NCI-H187 (cell line): ENCODE results near the gene OSBPL6.

ENCODE experiments used
- DNase-seq, 2 experiments: peaks; one replicate each; lab custom pipeline; 2025; lab: John Stamatoyannopoulos, UW

The OSBPL6 gene

DNA sequence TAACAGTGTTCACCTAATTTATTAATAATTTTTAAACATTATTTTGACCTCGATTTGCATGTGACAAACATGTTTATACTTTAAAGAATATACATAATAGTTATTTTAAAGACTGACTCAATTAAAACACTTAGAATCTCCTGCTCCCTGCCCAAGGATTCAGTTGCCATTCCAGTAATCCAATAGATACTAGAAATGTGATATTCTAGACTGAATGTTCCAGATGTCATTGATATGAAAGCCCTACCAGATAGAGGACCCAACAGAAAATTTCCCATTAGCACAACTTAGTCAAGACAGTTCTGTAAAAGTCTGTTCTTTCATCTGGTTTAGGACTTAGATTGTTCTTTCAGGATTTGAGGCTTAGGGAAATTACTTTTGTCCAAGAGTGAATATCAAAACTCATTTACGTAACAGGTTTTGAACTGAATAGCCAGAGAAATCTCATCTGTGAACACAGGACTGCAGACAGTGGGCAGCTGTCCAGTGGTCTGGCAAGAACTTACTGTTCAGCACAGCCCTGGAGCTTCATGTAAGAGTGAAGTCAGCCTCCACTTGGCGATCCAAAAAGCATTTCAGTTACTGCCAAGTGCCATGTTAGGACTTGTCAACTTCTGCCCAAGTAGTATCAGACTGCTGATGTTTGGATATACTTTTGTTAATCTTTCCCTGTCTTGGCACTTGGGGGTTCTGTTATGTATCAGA is 77.5 kb downstream of the OSBPL6 start:
- DNase-seq, result no peak

DNA sequence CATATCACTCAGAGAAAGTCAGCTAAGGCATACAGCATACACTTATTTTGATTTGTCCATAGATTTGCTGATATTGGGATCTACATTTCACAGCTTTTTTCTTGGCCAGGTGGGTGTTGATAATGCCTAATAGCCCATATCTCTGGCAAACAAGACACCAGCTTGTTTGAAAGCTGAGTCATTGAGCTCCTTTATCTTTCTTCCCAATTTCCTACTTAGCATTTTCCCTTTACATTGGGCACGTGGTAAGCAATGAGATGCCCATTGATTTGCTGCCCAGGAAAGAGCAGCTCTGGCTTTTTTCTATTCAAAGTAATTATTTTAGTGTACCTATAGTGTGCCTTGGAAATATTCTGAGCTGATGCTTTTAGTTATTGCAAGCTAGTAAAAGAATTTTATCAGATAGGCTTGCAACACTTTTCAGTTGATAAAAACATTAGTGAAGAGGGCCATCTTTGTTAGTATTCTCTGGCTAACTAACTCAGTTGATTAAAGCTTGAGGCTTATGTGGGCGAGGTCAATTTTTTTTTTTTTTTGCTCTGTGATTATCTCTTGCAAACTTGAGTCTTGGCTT is 79.6 kb downstream of the OSBPL6 start:
- no peak for DNase-seq

DNA sequence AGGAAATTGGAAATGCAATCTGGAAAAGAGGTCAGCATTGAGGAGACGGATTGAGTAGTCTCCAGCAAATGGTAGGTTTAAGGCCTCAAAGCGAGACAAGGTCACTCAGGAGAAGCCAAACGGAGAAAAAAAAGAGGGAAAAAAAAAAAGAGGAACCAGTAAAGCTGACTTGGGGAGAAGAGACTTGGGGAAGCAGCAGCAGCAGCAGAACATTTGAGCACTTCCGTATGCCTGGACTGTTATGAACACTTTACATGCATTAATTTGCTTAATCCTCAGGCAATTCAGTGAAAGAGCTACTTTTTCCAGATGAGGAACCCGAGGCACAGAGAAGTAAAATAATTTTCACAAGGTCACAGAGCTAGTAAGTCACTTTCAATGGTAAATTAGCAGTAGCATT is 81.3 kb downstream of the OSBPL6 start:
- DNase-seq, result no peak

DNA sequence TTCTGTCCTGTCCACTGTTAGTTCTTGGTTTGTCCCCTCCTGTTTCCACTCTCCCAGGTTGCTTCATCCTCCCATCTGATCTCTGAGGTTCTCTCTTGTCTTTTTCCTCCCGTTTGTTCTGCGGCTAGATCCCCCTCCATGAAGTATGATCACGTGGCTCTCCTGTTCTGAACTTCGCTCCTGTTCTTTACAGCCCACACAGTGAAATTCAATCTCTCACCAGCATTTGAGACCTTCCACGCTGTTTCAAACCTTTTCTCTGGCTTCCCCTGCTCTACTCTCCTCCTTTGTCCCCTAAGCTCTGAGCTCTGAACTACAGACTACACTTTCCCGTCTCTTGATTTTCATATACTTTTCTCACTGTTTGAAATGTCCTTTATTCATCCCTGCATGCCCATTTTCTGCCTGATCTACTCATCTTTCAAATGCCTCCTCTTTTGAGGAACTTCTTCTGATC is 83.5 kb downstream of the OSBPL6 start:
- DNase-seq, result no peak

DNA sequence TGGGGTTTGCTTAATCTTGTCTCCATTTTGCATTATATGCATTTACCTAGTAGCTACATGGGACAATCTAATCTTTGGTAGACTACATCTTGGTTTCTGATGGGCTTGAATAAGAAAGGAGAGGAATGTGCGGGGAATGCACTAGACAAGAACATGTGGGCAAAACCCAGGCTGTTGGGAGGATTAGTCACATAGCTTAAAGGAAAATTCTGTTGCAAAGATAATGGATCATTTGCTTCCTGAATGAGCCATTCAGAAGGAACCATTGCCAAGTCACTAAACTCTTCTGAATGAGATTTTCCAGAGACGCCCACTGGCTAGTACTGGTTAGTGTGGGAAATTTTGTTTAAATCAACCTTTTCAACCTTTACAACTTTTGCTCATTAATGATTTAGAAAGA is 84.8 kb downstream of the OSBPL6 start:
- no peak for DNase-seq

DNA sequence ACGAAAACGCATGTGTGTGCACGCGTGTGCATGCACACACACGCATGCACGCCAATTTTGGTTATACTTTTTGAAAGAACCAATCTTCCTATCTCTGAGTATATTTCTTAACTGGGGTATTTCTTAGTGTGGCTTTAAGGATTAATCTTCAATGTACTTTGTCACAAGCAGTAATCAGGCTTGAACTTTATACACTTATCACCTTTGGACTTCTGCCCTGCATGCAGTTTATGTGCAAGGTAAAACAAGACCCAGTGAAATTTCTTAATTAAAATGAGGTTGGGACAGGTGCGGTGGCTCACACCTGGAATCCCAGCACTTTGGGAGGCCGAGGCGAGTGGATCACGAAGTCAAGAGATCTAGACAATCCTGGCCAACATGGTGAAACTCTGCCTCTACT is 85.3 kb downstream of the OSBPL6 start:
- no peak for DNase-seq

DNA sequence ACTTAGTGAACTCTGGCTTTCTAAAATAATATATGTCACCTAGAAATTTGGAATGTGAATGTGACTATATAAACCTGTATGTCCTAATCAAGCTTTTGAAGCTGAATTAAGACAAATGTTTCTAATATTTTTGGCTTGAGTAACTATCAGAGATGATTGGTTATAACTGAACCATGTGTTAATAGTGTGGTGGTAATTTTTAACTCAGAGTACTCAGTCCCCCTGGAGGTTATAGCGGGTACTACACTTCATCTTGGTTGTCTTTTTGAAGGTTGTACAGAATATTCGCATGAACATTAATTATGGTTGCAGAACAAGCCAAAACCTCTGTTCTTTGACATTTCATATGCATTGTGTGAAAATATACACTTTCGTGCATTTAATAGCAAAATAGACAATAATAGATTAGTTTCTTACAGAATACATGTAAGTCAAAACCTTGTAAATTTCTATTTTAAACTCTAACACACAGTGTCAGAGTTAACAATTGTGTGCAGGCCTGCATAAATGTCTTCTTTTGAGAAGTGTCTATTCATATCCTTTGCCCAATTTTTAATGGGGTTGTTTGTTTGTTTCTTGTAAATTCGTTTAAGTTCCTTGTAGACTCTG is 86.0 kb downstream of the OSBPL6 start:
- DNase-seq, result no peak

DNA sequence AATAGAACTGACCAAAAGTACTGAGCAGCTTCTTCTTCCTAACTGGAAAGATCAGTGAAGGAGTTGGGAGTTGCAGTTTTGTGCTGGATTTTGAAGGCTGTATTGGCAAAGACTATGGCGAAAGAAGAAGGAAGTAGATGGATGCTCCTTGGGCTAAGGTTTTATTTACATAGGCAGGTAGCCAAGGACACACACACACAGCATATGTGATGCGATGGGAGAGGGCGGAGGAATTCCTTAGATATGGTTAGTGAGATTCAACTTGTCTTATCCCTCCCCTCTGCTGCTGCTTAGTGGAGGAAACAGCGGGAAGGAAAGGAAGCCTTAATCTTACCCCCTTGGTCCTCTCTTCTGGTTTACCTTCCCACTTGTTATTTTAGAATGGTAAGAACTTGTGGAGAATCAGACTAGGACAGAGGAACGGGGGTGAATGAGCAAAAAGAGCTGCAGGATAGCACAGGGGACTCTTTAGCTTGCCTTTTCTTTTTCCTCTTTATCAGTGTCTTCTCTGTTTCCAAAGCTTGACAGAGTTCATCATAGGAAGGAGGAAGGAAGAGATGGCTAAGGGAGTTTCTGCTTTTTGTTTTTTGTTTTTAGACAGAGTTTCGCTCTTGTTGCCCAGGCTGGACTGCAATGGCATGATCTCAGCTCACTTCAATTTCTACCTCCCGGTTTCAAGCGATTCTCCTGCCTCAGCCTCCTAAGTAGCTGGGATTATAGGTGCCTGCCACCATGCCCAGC is 87.9 kb downstream of the OSBPL6 start:
- DNase-seq, result no peak

DNA sequence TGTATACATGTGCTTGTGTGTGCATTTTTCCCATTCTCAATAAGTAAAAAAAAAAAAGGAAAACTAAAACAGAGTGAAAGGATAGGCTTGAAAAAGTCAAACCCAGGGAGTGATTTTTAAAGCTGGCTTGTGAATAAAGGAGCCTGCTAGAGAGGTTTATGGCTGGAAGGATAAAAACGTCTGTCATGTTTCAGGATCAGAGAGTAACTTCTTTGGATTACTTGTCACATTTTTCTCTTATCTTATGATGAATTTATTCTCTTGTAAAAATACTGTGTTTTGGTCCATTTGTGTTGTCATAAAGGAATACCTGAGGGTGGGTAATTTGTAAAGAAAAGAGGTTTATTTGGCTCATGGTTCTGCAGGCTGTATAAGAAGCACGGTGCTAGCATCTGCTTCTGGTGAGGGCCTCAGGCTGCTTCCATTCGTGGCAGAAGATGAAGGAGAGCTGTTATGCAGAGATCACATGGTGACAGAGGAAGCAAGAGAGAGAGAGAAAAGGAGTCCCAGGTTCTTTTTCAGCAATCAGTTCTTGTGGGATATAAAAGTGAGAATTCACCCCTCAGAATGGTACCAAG is 89.1 kb downstream of the OSBPL6 start:
- no peak for DNase-seq

DNA sequence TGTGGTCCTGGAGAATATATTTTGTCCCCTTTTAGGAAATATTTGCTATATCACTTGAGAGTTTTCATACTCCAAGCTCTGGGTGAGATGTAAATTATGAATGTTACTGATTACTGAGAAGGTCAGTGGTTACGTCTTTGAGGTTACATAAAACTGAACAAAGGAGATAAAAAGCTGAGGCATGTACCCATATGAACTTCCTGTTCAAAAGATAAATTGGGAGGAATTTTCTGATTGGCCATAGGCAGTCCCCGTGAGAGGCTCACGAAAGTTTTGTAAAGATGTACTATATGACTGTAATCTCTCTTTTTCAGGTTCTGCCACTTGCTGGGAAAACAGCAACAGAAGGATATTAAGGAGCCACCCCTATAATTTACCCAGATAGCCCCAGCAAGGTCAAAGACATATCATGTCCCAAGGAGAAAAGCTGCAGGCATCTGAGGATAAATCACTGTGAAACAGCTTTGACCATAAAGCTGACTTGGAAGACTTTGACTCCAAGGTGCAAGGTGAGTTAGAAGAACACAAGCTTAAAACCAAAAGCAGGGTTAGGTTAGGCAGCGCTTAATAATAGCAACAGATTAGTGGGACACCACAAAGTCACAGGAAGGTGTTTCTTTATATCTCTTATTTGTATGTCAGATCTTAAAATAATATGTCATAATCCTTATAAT is 90.4 kb downstream of the OSBPL6 start:
- no peak for DNase-seq

DNA sequence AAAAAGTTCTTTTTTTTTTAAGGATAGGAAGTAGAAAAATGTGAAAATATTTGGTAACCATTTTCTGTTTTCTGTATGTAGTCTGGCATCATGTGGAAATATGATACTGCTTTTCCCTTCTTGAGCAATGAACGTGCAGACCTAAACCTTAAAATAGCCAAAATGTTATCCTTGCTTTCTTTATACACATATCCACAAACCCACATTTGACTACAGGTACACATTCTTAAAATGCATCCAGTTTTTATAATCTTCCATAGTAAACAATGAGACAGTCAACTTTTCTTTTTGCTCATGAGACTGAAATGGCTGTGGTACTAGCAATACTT is 90.9 kb downstream of the OSBPL6 start:
- no peak for DNase-seq

DNA sequence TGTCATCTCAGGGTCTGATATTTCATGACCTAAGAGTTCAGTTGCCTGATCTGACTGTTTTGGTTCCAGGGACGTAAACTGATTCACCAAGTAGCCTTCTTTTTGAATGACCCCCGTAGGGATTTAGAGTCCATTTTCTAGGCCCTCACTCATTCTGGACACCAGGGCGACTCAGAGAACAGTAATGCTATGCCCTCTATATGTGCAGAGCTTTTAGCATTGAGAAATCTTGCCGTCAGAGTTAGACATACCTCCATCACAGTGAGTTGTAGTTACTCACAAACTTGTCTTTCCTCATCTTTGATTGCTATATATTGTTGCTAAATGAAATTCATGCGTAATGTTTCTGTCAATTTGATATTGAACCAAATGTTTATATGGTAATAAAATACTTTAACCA is 92.3 kb downstream of the OSBPL6 start:
- DNase-seq, result no peak

DNA sequence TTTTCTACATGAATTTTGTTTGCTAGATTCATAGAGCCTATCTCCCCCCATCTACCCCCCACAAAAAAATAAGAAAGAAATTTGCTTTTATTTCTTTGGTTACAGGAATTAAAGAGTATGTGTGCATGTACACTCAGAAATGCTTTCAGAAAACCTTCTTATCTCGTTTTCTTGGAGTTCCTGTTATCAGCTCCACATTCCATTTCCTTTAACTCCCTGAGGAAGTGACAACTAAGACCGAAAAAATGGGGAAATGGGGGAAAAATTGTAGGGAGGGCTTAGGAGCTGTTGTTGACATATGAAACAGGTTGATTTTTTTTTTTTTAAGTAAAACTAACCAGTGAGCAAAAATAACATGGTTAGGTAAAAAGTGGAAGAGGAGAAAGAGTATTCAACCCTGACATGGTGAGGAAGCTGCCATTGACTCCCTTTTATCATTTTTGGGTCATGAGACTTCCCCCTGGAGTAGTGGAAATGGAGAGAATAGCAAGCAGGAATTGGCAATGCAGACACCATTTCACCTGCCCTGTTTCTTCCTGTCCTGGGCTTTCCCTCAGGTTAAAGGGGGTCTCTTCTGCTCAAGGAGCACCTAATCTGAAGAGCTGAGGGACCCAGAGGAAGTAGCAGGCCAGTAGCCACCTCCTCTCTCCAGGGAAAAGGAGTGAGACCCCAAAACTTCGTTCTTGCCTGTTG is 93.5 kb downstream of the OSBPL6 start:
- no peak for DNase-seq

DNA sequence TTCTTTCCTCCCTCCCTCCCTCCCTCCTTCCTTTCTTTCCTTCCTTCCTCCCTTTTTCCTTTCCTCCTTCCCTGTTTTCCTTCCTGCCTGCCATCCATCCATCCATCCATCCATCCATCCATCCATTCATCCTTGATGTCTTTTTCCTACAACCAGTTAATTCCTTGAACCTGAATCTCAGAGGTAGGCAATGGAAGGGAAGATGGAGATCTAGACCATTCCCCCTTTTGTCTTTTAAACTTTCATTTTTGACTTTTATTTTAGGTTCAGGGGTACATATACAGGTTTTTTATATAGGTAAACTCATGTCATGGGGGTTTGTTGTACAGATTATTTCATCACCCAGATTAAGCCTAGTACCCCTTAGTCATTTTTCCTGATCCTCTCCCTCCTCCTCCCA is 97.4 kb downstream of the OSBPL6 start:
- no peak for DNase-seq

DNA sequence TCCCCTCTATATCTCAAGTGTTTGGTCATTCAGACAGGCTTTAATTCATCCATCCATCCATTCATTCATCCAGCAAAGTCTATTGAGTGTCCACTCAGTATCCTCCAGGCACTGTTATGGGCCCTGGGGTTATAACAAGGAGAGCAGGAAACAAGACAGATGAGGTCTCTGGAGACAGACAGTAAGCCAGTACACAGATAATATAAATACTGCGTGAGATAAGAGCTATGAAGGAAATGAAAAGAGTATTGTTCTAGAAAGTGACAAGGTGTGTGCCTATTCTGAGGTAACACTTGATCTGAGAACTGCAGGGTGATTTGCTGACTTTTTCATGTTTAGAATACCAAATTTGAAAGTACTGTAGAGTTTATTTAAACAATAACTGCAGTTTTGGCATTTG is 98.3 kb downstream of the OSBPL6 start:
- DNase-seq, result no peak

DNA sequence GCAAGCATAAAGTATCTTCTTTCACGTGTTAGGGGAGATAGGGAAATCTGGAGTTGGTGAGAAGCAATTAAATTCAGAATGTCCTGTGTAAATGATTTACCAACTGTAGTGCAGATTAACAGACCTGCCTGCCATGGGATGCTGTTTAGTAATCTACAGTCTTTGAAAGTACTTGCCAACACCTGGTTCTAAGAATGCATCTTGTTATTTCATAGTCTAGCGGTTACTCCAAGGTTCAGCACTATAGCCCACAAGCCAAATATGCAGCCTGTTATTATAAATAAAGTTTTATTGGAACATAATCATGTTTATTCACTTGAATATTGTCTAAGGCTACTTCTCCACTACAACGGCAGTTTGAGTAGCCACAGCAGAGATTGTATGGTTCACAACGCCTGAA is 100.8 kb downstream of the OSBPL6 start:
- no peak for DNase-seq

DNA sequence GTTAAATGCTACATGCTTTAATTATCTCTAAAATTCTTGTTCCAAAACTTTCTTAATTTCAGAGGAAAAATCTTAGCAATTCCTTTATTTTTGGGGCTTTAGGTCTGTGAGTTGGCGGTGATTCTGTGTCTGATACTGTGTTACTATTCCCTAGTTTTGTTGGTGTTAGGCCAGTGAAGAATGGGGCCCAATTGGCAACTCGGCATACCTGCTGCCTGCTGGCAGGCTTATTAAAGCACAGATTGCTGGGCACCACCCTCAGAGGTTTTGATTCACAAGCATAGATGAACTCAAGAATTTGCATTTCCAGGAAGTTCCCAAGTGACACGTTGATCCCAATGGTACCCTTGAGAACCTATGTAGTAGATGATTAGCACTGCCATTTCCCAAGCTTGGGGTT is 101.6 kb downstream of the OSBPL6 start:
- DNase-seq, result no peak

DNA sequence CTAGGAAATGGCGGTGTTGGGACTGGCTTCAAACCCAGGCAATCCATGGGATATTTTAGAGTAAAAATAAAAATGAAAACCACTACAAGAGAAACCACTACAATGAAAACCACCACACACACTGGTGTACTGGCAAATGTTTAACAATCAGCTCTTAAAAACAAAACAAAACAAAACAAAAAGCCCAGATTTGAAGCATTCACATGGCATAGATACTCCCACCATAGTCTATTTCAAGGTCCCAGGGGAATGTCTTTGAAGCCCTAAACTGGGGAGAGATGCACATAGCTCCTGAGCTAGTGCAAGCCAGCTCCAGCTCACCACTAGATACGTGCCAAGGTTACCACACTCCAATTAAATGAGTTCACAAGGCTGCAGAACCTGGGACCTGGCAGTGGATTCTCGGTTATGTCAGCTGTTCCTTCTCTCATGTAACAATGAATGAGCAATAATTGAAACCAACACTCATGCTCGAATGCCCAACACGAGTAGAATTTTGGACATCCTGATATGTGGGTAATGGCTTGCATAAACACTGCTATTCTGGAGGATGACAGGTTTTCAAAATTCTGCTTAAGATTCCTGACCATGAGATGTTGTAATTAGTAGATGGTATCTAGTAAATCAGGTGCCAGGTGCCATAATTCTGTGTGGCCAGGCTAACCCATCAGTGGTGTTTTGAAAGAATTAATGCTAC is 102.2 kb downstream of the OSBPL6 start:
- no peak for DNase-seq

DNA sequence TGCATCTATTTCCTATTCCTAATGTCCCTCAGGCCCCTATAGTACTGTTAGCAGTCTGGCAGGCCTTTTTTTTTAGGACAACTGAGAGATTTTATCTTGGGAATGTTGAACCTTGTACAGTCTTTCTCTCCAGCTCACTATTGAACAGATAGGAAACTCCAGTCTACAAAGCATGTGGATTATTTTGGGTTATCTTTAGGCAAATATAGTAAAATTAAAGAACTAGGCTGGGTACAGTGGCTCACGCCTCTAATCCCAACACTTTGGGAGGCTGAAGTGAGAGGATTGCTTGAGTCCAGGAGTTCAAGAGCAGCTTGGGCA is 102.7 kb downstream of the OSBPL6 start:
- no peak for DNase-seq

DNA sequence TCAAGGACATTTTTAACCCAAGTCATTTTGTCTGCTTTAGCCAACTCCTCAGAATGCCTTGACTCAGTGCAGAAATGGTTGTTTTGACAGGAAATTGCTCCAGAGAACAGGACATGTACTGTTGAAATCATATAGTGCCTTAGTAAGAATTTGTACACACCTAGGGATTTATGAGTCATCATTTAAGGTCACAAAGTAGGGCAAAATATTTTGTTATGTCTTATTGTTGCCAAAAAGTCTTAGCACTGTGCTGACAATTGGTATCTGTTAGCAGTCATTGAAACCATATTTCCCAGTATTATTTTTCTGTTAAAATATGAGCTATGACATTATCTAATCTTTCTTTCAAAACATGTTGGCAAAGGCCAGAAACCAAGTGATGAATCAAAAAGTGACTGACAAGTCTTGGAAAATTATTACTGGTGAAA is 104.5 kb downstream of the OSBPL6 start:
- no peak for DNase-seq

DNA sequence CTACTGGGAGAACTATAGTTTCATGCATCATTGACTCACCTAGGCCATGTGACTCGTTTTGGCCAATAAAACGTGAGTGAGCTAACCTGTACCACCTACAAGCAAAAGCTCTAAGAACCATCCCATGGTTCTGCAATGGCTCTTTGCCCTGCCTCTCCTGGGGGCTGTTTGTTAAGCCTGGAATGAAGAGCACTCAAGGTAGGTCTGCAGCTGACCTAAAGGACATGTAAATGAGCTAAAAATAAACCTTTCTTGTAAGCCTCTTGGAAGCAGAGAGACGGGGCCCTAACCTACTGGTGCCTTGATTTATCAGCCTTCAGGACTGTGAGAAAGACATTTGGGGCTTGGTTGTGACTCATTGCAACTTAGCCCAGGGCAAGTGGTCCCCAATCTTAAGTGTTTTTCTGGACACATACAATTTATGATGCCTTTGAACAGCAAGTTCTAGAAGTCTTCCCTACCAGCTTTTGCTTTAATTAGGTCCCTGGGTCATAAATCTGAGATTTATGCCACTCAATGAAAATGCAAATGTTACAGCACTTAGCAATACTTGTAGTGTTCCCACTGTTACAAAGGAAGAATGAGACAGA is 107.4 kb downstream of the OSBPL6 start:
- peak; percentile 37 to 58 for DNase-seq
